SK-N-SH treated with all-trans-retinoic acid at 6 μM for 48 hours (cell line): ENCODE data around the gene CABLES1.

Source experiments
- ATAC-seq: fragments of 200-7000 bp; cut with Tn5 transposase; 3 replicates; pipeline ENCODE4 v1.9.1; 2020; ENCODE audit warnings: mild to moderate bottlenecking, moderate library complexity
- ARNTL ChIP-seq: fragments of 450-650 bp; formaldehyde crosslinking; IDR thresholded peaks from 2 replicates; pipeline ENCODE4 v1.5.0; 2020; ENCODE audit warnings: low read depth, mild to moderate bottlenecking, moderate library complexity, borderline replicate concordance
- BACH2 ChIP-seq: fragments of 250-450 bp; sonication (Bioruptor Pico); IDR thresholded peaks from 2 replicates; pipeline ENCODE4 v1.9.0; 2021; ENCODE audit warnings: mild to moderate bottlenecking, borderline replicate concordance
- CSDC2 ChIP-seq: fragments of 250-450 bp; sonication (Bioruptor Pico); IDR thresholded peaks from 2 replicates; pipeline ENCODE4 v1.5.0; 2020; ENCODE audit warnings: mild to moderate bottlenecking, moderate library complexity
- CSRNP3 ChIP-seq: fragments of 250-450 bp; sonication (Bioruptor Pico); IDR thresholded peaks from 2 replicates; pipeline ENCODE4 v1.5.1; 2021; ENCODE audit warnings: mild to moderate bottlenecking, moderate library complexity
- ESRRG ChIP-seq: fragments of 250-450 bp; sonication (Bioruptor Pico); IDR thresholded peaks from 2 replicates; pipeline ENCODE4 v1.6.1; 2021; ENCODE audit warnings: mild to moderate bottlenecking
- GLIS3 ChIP-seq: fragments of 250-450 bp; sonication (Bioruptor Pico); IDR thresholded peaks from 2 replicates; pipeline ENCODE4 v1.5.0; 2020; ENCODE audit warnings: mild to moderate bottlenecking, moderate library complexity
- ISL1 ChIP-seq: fragments of 250-450 bp; sonication (Bioruptor Pico); IDR thresholded peaks from 2 replicates; pipeline ENCODE4 v2.1.2; 2022; ENCODE audit warnings: mild to moderate bottlenecking, moderate library complexity
- OSR1 ChIP-seq: fragments of 250-450 bp; sonication (Bioruptor Pico); IDR thresholded peaks from 2 replicates; pipeline ENCODE4 v1.8.0; 2022; ENCODE audit warnings: moderate library complexity, mild to moderate bottlenecking, inconsistent platforms
- PATZ1 ChIP-seq: fragments of 250-450 bp; sonication (Bioruptor Pico); IDR thresholded peaks from 2 replicates; pipeline ENCODE4 v1.8.0; 2020; ENCODE audit warnings: mild to moderate bottlenecking, moderate library complexity, borderline replicate concordance
- PPARA ChIP-seq: fragments of 250-450 bp; sonication (Bioruptor Pico); IDR thresholded peaks from 2 replicates; pipeline ENCODE4 v1.5.0; 2020; ENCODE audit warnings: mild to moderate bottlenecking, borderline replicate concordance
- RARB ChIP-seq: fragments of 250-450 bp; sonication (Bioruptor Pico); IDR thresholded peaks from 2 replicates; pipeline ENCODE4 v1.8.0; 2021; ENCODE audit warnings: mild to moderate bottlenecking, moderate library complexity
- TCF4 ChIP-seq: fragments of 250-450 bp; sonication (Bioruptor Pico); IDR thresholded peaks from 2 replicates; pipeline ENCODE4 v1.8.0; 2021; ENCODE audit warnings: mild to moderate bottlenecking, moderate library complexity, borderline replicate concordance
- TOX ChIP-seq: fragments of 250-450 bp; sonication (Bioruptor Pico); IDR thresholded peaks from 2 replicates; pipeline ENCODE4 v1.8.0; 2021; ENCODE audit warnings: mild to moderate bottlenecking, moderate library complexity, borderline replicate concordance
- ZC3H10 ChIP-seq: fragments of 250-450 bp; sonication (Bioruptor Pico); IDR thresholded peaks from 2 replicates; pipeline ENCODE4 v1.5.1; 2021; ENCODE audit warnings: mild to moderate bottlenecking, moderate library complexity
- ZFP3 ChIP-seq: fragments of 250-450 bp; sonication (Bioruptor Pico); IDR thresholded peaks from 2 replicates; pipeline ENCODE4 v1.5.0; 2020; ENCODE audit warnings: mild to moderate bottlenecking, moderate library complexity
- ZFP30 ChIP-seq: fragments of 450-650 bp; formaldehyde crosslinking; IDR thresholded peaks from 2 replicates; pipeline ENCODE4 v1.5.0; 2022; ENCODE audit warnings: mild to moderate bottlenecking, moderate library complexity
- ZNF565 ChIP-seq: fragments of 450-650 bp; formaldehyde crosslinking; conservative IDR thresholded peaks from 2 replicates; pipeline ENCODE4 v1.5.0; 2020; ENCODE audit warnings: low read depth, mild to moderate bottlenecking, moderate library complexity
- ZNF70 ChIP-seq: fragments of 450-650 bp; formaldehyde crosslinking; IDR thresholded peaks from 2 replicates; pipeline ENCODE4 v1.5.0; 2020; ENCODE audit warnings: mild to moderate bottlenecking, moderate library complexity
- TF ChIP-seq, protein P1 (sequence below): fragments of 250-450 bp; sonication (Bioruptor Pico); IDR thresholded peaks from 2 replicates; pipeline ENCODE4 v1.8.0; 2021; ENCODE audit warnings: low read depth, mild to moderate bottlenecking, moderate library complexity, borderline replicate concordance
- TF ChIP-seq, protein P2 (sequence below): fragments of 250-450 bp; sonication (Bioruptor Pico); IDR thresholded peaks from 2 replicates; pipeline ENCODE4 v1.5.0; 2020; ENCODE audit warnings: mild to moderate bottlenecking, moderate library complexity

CABLES1 gene

DNA sequence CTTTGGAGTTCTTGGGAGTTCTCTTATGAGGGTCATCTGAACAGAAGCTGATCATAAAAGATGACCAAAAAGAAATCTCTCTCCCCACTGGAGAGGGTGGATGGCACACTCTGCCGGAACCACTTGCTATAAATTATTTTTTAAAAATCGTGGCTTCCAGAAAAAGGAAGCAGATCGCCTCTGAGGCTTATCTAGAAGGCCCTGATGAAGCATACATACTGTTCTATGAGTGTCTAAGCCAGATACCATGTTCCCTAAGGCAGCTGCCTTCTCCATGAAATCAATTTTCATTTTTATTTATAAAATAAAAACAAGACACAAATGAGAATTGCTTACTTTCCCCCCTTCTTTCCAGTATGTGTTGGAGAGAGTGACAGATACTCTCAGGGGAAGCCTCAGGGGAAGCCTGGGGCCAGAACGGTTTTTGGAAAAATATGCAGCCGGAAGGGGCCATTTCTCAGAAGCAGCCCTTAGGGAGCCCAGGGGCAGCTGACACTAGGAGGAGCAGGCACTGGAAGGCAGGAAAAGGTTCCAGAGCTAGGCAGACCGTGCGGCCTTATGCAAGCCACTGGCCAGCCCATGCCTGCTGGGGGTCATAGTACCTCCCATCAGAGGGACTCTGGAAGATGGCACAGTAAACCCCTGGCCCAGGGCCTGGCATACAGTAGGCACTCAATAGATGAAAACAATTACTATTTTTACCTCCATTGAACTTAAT lies 130.6 kb downstream of the CABLES1 start:
- no peak for ATAC-seq
- TF ChIP-seq, protein P1, sequence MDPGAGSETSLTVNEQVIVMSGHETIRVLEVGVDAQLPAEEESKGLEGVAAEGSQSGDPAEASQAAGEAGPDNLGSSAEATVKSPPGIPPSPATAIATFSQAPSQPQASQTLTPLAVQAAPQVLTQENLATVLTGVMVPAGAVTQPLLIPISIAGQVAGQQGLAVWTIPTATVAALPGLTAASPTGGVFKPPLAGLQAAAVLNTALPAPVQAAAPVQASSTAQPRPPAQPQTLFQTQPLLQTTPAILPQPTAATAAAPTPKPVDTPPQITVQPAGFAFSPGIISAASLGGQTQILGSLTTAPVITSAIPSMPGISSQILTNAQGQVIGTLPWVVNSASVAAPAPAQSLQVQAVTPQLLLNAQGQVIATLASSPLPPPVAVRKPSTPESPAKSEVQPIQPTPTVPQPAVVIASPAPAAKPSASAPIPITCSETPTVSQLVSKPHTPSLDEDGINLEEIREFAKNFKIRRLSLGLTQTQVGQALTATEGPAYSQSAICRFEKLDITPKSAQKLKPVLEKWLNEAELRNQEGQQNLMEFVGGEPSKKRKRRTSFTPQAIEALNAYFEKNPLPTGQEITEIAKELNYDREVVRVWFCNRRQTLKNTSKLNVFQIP (CRISPR knock-in tag), result no peak
- TF ChIP-seq PPARA (CRISPR knock-in tag) (no peak), ZC3H10 (CRISPR knock-in tag) (no peak), OSR1 (no peak), PATZ1 (CRISPR knock-in tag) (no peak), TCF4 (CRISPR knock-in tag) (no peak), ZFP30 (CRISPR knock-in tag) (no peak), TOX (CRISPR knock-in tag) (no peak), ZNF565 (CRISPR knock-in tag) (no peak), ZFP3 (no peak), CSRNP3 (CRISPR knock-in tag) (no peak), ZNF70 (CRISPR knock-in tag) (no peak), BACH2 (no peak), ARNTL (CRISPR knock-in tag) (no peak), GLIS3 (CRISPR knock-in tag) (no peak), ESRRG (CRISPR knock-in tag) (no peak)
- TF ChIP-seq, protein P2, sequence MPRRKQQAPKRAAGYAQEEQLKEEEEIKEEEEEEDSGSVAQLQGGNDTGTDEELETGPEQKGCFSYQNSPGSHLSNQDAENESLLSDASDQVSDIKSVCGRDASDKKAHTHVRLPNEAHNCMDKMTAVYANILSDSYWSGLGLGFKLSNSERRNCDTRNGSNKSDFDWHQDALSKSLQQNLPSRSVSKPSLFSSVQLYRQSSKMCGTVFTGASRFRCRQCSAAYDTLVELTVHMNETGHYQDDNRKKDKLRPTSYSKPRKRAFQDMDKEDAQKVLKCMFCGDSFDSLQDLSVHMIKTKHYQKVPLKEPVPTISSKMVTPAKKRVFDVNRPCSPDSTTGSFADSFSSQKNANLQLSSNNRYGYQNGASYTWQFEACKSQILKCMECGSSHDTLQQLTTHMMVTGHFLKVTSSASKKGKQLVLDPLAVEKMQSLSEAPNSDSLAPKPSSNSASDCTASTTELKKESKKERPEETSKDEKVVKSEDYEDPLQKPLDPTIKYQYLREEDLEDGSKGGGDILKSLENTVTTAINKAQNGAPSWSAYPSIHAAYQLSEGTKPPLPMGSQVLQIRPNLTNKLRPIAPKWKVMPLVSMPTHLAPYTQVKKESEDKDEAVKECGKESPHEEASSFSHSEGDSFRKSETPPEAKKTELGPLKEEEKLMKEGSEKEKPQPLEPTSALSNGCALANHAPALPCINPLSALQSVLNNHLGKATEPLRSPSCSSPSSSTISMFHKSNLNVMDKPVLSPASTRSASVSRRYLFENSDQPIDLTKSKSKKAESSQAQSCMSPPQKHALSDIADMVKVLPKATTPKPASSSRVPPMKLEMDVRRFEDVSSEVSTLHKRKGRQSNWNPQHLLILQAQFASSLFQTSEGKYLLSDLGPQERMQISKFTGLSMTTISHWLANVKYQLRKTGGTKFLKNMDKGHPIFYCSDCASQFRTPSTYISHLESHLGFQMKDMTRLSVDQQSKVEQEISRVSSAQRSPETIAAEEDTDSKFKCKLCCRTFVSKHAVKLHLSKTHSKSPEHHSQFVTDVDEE, result no peak

DNA sequence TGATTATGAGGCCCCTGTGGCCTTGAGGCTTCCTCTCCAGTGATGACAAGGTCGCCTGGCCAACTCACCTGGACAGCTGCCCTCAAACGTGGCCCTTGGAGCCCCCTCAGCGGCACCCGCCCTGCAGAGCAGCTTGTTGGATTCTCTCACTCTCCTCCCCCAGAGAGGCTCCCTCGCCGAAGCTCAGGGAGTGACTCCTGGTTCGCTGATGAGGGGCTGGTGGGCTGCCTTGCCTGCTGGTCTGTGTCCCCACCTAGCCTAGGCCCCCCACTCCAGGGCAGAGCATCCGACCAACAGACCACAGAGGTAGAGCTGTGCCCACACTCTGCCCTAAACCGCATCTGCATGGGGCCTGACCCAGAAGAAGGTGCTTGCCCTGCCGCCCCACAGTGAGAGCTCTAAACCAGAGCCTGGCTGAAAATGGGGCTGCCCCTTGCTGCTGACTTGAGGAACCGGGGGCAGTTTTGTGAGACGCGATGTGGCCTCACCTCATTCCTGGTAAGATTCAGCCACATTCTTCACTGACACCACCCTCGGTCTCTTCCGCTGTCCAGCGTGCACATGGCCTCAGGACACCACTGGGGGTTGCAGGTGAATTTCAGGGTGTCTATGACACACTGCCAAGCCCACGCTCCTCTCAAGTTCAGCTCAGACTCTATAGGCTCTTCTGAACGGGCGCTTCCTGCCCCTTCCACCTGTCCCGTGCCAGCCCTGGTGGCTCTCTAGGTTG lies 131.6 kb downstream of the CABLES1 start:
- ATAC-seq, result no peak
- TF ChIP-seq ESRRG (CRISPR knock-in tag), result no peak
- TF ChIP-seq CSDC2 (CRISPR knock-in tag), result no peak
- TF ChIP-seq ZC3H10 (CRISPR knock-in tag), result no peak
- no peak for TF ChIP-seq ZNF565 (CRISPR knock-in tag)
- no peak for TF ChIP-seq ZFP30 (CRISPR knock-in tag)
- no peak for TF ChIP-seq RARB
- TF ChIP-seq ISL1 (CRISPR knock-in tag), result no peak
- TF ChIP-seq GLIS3 (CRISPR knock-in tag), result no peak
- TF ChIP-seq ARNTL (CRISPR knock-in tag), result no peak
- TF ChIP-seq CSRNP3 (CRISPR knock-in tag), result no peak
- TF ChIP-seq TCF4 (CRISPR knock-in tag), result no peak
- TF ChIP-seq ZFP3, result no peak
- TF ChIP-seq, protein P2, result no peak
